ENCODE results near the gene AFF3. TPM values are rescaled to one million over a fixed set of nuclear protein-coding genes. Genes with fewer than 3 reads are reported as not detected.

Gene AFF3
- polyA plus RNA-seq, 3 donors = 16.2 to 22.8 (median 18.5) TPM

- no peak for DNase-seq (ENCODE audit: low read depth in 3 of 3, low spot score in 2 of 3)
Observed at GRCh38 chr2:99727199-99727598, 415.2 kb downstream of the AFF3 start.

DNA sequence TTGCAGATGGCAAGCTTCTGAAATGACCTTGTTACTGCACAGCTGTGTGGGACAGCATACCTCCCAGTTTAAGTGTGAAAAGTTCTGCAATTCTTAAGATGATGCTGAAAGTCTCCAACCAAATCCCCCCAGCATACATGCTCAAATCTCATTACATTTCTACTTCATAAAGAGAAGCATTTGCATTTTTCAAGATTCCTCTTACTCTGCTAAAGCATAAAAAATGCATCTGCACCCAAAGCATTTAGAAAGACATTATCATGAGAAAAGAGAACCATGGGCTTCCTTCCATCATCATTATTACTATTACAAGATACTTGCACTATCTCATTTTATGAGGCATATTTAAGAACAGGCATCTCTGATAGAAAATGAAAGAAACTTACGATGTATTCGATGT is 415.7 kb downstream of the AFF3 start:
- DNase-seq (ENCODE audit: low read depth in 3 of 3, low spot score in 2 of 3) = no peak

- no peak for DNase-seq (ENCODE audit: low read depth in 3 of 3, low spot score in 2 of 3)
Observed at GRCh38 chr2:99725820-99726219, 416.6 kb downstream of the AFF3 start.

GRCh38 chr2:99722476-99722875 is 419.9 kb downstream of the AFF3 start:
- DNase-seq (ENCODE audit: low read depth in 3 of 3, low spot score in 2 of 3) = no peak

DNA sequence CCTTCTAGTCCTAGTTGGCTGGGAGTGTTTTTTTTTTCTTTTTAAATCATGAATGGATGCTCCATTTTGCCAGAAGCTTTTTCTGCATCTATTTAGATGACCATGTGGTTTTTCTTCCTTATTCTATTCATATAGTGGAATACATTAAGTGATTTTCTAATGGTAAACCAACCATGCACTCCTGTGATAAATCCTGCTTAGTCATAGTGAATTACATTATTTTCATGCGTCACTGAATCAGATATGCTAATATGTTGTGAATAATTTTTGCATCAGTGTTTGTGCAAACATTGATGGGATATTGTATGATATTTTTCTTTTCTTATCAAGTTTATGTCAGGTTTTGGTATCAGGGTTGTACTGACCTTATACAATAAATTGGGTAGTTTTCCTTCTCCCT is 423.3 kb downstream of the AFF3 start:
- no peak for DNase-seq (ENCODE audit: low read depth in 3 of 3, low spot score in 2 of 3)

GRCh38 chr2:99715956-99716355 is 426.4 kb downstream of the AFF3 start:
- DNase-seq (ENCODE audit: low read depth in 3 of 3, low spot score in 2 of 3) = no peak

GRCh38 chr2:99714349-99714748 is 428.0 kb downstream of the AFF3 start:
- DNase-seq (ENCODE audit: low read depth in 3 of 3, low spot score in 2 of 3) = no peak

DNA sequence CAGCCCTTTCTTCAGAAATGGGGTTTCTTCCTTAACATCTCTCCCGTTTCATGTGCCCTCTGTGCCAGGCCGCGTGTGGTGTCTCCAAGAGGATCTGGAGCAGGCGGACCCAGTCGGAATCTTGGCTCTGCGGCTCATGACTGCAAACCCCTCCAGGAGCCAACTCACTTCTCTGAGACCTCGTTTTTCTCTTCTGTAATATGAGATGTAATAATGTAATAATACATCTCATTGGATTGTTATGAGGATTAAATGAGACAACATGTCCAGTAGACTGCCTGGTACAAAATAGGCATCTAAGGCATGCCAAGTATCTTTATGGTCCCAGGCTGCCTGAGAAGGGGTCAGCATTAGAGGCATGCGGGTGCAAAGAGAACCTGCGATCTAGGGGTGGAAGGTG is 431.2 kb downstream of the AFF3 start:
- no peak for DNase-seq (ENCODE audit: low read depth in 3 of 3, low spot score in 2 of 3)

DNA sequence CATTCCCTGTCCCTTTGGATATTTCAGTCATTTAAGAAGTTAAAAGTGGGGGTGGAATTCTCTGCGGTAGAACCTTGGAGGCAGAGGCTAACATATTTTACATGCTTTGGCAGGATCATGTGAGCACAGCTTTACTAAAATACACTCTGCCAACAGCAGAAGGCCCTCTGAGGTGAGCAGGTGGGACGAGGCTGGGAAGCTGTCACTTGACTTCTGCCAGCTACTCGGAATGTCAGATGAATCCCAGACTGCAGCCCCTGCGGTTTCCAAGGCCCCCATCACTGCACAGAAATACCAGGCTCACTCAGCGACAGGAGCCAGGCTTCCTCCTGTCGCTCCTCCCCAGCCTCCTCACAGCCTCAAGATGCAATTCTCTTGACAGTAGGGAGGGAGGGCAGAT is 431.7 kb downstream of the AFF3 start:
- no peak for DNase-seq (ENCODE audit: low read depth in 3 of 3, low spot score in 2 of 3)

- DNase-seq (ENCODE audit: low read depth in 3 of 3, low spot score in 2 of 3) = no peak
Observed at GRCh38 chr2:99709229-99709628, 433.2 kb downstream of the AFF3 start.

DNA sequence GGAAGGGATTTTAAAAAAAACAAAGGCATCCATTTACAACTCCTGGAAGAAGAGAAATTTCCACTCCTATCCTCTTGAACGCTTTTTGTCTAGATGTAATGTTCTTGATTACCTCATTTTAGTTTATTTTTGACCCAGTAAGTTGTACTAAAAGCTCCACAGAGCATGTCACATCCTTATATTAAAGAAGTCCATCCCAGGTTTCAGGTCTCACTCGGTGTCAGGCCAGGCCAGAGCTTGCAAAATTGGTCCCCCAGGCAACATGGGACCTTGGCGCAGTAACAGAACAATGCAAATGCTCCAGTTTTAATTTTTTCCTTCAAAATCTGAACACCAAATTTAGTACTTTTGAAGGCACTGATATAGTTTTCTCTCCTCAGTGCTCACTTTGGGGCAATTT is 434.2 kb downstream of the AFF3 start:
- no peak for DNase-seq (ENCODE audit: low read depth in 3 of 3, low spot score in 2 of 3)

- no peak for DNase-seq (ENCODE audit: low read depth in 3 of 3, low spot score in 2 of 3)
Observed at GRCh38 chr2:99707592-99707991, 434.8 kb downstream of the AFF3 start.

DNA sequence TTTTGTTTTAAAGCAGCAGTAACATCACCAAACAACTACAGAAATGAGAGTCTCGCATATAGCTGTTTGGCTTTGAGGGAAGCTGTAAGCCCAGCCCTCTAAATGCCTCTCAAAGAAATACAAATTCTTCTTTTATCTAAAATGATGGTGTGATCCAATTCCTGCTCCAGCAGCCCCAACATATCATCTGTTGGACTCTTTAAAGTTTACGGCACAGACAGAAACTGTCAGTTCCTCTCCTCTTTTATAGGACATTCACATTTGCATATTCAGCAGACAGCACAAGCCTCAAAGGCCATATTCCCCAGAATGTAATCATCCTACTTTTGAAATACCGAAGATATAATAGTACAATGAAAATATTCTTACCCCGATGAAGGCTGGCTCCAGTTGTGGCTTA is 435.7 kb downstream of the AFF3 start:
- no peak for DNase-seq (ENCODE audit: low read depth in 3 of 3, low spot score in 2 of 3)

DNA sequence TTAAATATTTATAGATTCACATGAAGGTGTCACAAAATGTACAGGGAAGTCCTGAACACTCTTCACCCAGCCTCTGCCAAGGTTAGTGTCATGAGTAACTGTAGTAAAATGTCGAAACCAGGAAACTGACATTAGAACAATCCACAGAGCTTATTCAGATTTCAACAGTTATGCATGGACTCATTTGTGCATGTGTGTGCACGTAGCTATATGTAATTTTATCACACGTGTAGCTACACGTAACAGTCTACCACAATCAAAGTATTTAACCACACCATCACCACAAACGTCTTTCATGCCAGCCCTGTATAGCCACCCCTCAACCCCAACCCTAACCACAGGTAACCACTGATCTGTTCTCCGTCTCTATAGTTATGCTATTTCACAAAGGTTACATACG is 440.9 kb downstream of the AFF3 start:
- no peak for DNase-seq (ENCODE audit: low read depth in 3 of 3, low spot score in 2 of 3)

DNA sequence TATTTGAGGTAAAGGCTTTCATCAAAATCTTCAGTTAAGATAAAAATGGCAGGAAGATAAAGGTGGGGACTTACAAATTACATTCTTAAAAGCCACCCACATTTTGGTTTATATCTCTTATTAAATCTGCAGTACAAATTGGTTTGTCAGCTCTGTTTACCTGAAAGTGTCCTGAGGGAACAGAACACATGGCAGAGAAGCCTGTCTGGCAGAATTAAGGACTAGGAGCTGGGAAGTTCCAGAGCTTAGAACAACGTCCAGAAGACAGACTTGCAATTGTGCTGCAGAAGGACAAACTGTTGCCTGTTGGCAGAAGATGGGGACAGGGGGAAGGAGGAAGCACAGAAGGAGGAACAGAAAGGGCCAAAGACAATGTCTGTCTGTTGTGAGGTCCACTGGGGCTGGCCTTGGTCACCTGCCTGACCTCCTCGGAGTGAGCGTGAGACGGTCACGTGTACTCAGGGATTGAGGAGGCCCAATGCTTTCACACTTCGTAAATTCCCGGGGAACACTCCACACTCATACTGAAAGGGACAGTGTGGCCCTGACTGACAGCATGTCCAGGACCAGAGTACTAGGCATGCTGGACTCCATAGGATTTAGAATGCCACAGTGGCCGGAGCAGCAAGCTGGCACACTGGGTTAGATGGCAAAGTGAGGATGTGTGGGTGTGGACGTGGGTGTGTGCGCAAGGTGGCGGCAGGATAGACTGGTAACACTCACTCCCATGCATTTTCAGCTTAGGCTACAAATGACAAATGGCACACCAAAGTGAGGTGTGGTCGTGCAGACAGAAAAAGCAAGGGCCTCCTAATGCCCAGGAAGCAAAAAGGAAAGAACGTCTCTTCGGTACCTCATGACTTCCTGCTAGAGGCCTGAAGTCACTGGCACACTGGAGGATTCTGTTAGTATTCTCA is 441.6 kb downstream of the AFF3 start:
- DNase-seq (ENCODE audit: low read depth in 3 of 3, low spot score in 2 of 3) = no peak

- no peak for DNase-seq (ENCODE audit: low read depth in 3 of 3, low spot score in 2 of 3)
Observed at GRCh38 chr2:99698896-99699295, 443.5 kb downstream of the AFF3 start.

GRCh38 chr2:99697811-99698568 is 444.4 kb downstream of the AFF3 start:
- DNase-seq (ENCODE audit: low read depth in 3 of 3, low spot score in 2 of 3) = no peak

DNA sequence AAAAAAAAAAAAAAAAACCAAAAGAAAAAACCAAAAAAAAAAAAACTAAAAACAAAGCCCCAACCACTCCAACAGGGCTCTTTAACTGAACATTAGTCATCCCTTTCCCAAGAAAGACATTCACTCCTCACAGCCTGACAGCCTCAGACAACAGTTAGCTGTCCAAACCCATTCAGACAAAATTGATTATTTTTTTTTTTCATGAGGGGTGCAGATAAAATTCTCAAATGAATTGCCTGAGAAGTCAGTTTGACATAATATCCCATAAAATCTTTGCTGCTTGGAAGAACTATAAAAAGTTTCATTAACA is 446.5 kb downstream of the AFF3 start:
- no peak for DNase-seq (ENCODE audit: low read depth in 3 of 3, low spot score in 2 of 3)

DNA sequence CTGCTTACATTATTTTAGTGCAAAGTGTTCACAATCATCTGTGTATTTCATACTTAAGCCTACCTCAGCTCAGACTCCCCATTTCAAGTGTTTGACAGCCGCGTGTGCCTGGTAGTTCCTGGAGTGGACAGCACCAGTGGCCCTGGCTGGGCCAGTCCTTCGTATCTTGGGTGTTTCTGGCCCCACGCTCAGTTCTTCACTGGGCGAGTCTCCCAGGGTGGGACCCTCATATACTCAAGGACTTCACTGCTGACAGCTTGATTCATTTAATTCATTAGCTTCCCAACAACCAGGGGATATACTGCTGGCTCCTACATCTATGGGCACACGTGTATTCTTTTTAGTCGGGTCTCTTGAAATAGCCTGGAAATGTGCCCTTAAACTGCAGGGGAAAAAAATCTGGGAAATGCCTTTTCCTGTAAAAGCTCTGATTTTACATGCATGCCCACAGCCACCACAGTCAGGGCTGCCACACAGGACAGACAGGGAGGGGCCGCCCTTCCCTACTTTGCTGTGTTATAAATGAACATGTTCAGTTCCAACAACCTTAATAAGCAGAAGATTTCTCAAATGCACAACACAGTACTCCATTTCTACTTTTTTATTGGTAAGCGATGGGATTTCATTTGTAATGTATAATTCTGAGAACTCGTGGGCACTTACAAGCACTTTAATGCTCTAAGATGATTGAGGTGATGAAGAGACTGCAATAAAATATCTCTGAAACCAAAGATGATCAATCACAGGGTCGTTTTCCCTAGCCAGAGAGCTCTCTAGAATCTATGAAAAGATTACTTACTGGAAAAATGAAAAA is 447.1 kb downstream of the AFF3 start:
- no peak for DNase-seq (ENCODE audit: low read depth in 3 of 3, low spot score in 2 of 3)

GRCh38 chr2:99694331-99694730 is 448.1 kb downstream of the AFF3 start:
- DNase-seq (ENCODE audit: low read depth in 3 of 3, low spot score in 2 of 3) = no peak

- no peak for DNase-seq (ENCODE audit: low read depth in 3 of 3, low spot score in 2 of 3)
Observed at GRCh38 chr2:99692785-99693184, 449.6 kb downstream of the AFF3 start.

All from right renal cortex interstitium (tissue), 3 donors.